HepG2 (cell line): ENCODE data around the gene CNOT8. TPM values are rescaled to one million over a fixed set of nuclear protein-coding genes. Genes with fewer than 3 reads are reported as not detected.
A peak's percentile ranks its signal among the peaks of the same experiment; 100 is the strongest.

ENCODE experiments used
- BRCA1 ChIP-seq: sonication (generic); formaldehyde crosslinking; IDR thresholded peaks from 2 replicates; pipeline ENCODE4 v1.4.0; 2020; ENCODE audit warnings: missing genetic modification reagents
- IRX3 ChIP-seq: sonication (generic); formaldehyde crosslinking; IDR thresholded peaks from 2 replicates; pipeline ENCODE4 v1.8.1; 2023; ENCODE audit warnings: mild to moderate bottlenecking, low read depth, missing genetic modification reagents, borderline replicate concordance
- MEF2D ChIP-seq: sonication (generic); formaldehyde crosslinking; IDR thresholded peaks from 2 replicates; pipeline ENCODE4 v1.5.1; 2020; ENCODE audit warnings: mild to moderate bottlenecking, missing genetic modification reagents
- MYNN ChIP-seq: sonication (generic); formaldehyde crosslinking; IDR thresholded peaks from 2 replicates; pipeline ENCODE4 v1.4.0; 2020; ENCODE audit warnings: mild to moderate bottlenecking, low read depth, missing genetic modification reagents
- NR2F1 ChIP-seq, 2 experiments: fragments of 450-650 bp in 1 of 2; formaldehyde crosslinking in 1 of 2; IDR thresholded peaks; 2 replicates each; pipeline versions ENCODE4 v1.5.0 to v1.6.1; 2016 to 2020; ENCODE audit warnings: mild to moderate bottlenecking in 1 of 2, missing compliant biosample characterization in 1 of 2, missing genetic modification reagents in 1 of 2, moderate library complexity in 1 of 2
- SNRNP70 ChIP-seq: fragments of 200-400 bp; formaldehyde crosslinking; IDR thresholded peaks from 2 replicates; pipeline ENCODE4 v1.6.1; 2017; ENCODE audit warnings: mild to moderate bottlenecking, low read depth, low read length, moderate library complexity
- ZGPAT ChIP-seq: IDR thresholded peaks from 2 replicates; pipeline ENCODE4 v1.6.1; 2016; ENCODE audit warnings: mild to moderate bottlenecking
- ZMYM4 ChIP-seq: sonication (generic); formaldehyde crosslinking; IDR thresholded peaks from 2 replicates; pipeline ENCODE4 v1.8.1; 2023; ENCODE audit warnings: mild to moderate bottlenecking, missing genetic modification reagents
- ZNF121 ChIP-seq: sonication (generic); formaldehyde crosslinking; IDR thresholded peaks from 2 replicates; pipeline ENCODE4 v1.5.0; 2020; ENCODE audit warnings: mild to moderate bottlenecking, missing genetic modification reagents
- ZNF143 ChIP-seq: sonication (generic); formaldehyde crosslinking; IDR thresholded peaks from 2 replicates; pipeline ENCODE4 v1.4.0; 2020; ENCODE audit warnings: missing genetic modification reagents
- ZNF468 ChIP-seq: sonication (generic); formaldehyde crosslinking; IDR thresholded peaks from 2 replicates; pipeline ENCODE4 v1.8.0; 2022; ENCODE audit warnings: mild to moderate bottlenecking, moderate library complexity, missing genetic modification reagents
- ZNF614 ChIP-seq: IDR thresholded peaks from 2 replicates; pipeline ENCODE4 v1.6.1; 2018; ENCODE audit warnings: missing biosample characterization, missing genetic modification reagents, inconsistent platforms, borderline replicate concordance
- polyA plus RNA-seq, 8 experiments: library from polyadenylated mRNA; depleted of rRNA in 3 of 8; stranded (reverse) in 7 of 8; unstranded in 1 of 8; fragments of >200 nt; fragmentation: Illumina TruSeq in 4 of 8; extraction: Trizol in 4 of 8; gene quantifications; 2 replicates each; pipeline versions ENCODE4 v1.2.1 to v1.2.3, GENCODE V29; 2011 to 2016; ENCODE audit warnings: low read depth in 4 of 8, missing spikeins in 1 of 8, mixed read lengths in 1 of 8; ENCODE audit not compliant: insufficient read depth in 1 of 8
- total RNA-seq, 5 experiments: library from RNA; depleted of rRNA; stranded (reverse); fragments of >200 nt; fragmentation: Illumina TruSeq; extraction: Trizol; gene quantifications; 2 replicates each; pipeline ENCODE4 v1.2.3, GENCODE V29; 2016; ENCODE audit warnings: low read depth in 1 of 5
- TF ChIP-seq, protein P1 (sequence below): IDR thresholded peaks from 2 replicates; pipeline ENCODE4 v1.6.1; 2016; ENCODE audit warnings: low read depth, missing genetic modification reagents, missing compliant biosample characterization
- TF ChIP-seq, protein P2 (sequence below): IDR thresholded peaks from 2 replicates; pipeline ENCODE4 v1.6.1; 2018; ENCODE audit warnings: missing genetic modification reagents, mild to moderate bottlenecking, missing compliant biosample characterization
- TF ChIP-seq, protein P3 (sequence below): sonication (generic); formaldehyde crosslinking; IDR thresholded peaks from 2 replicates; pipeline ENCODE4 v1.4.0; 2020; ENCODE audit warnings: missing genetic modification reagents, borderline replicate concordance
- TF ChIP-seq, protein P4 (sequence below): sonication (generic); formaldehyde crosslinking; IDR thresholded peaks from 2 replicates; pipeline ENCODE4 v1.5.1; 2020; ENCODE audit warnings: missing genetic modification reagents, mild to moderate bottlenecking, borderline replicate concordance

The CNOT8 gene
- total and polyA plus RNA-seq, 2 of the 13 experiments (the other 11 are each of a cell fraction or from before 2014, with no cell fraction given): 37.1 to 74.9 TPM

- TF ChIP-seq, protein P1, sequence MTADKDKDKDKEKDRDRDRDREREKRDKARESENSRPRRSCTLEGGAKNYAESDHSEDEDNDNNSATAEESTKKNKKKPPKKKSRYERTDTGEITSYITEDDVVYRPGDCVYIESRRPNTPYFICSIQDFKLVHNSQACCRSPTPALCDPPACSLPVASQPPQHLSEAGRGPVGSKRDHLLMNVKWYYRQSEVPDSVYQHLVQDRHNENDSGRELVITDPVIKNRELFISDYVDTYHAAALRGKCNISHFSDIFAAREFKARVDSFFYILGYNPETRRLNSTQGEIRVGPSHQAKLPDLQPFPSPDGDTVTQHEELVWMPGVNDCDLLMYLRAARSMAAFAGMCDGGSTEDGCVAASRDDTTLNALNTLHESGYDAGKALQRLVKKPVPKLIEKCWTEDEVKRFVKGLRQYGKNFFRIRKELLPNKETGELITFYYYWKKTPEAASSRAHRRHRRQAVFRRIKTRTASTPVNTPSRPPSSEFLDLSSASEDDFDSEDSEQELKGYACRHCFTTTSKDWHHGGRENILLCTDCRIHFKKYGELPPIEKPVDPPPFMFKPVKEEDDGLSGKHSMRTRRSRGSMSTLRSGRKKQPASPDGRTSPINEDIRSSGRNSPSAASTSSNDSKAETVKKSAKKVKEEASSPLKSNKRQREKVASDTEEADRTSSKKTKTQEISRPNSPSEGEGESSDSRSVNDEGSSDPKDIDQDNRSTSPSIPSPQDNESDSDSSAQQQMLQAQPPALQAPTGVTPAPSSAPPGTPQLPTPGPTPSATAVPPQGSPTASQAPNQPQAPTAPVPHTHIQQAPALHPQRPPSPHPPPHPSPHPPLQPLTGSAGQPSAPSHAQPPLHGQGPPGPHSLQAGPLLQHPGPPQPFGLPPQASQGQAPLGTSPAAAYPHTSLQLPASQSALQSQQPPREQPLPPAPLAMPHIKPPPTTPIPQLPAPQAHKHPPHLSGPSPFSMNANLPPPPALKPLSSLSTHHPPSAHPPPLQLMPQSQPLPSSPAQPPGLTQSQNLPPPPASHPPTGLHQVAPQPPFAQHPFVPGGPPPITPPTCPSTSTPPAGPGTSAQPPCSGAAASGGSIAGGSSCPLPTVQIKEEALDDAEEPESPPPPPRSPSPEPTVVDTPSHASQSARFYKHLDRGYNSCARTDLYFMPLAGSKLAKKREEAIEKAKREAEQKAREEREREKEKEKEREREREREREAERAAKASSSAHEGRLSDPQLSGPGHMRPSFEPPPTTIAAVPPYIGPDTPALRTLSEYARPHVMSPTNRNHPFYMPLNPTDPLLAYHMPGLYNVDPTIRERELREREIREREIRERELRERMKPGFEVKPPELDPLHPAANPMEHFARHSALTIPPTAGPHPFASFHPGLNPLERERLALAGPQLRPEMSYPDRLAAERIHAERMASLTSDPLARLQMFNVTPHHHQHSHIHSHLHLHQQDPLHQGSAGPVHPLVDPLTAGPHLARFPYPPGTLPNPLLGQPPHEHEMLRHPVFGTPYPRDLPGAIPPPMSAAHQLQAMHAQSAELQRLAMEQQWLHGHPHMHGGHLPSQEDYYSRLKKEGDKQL (CRISPR knock-in tag): 0 out of 2 replicates have a peak, but pooled peaks have one; percentile 45
- TF ChIP-seq ZNF614 (CRISPR knock-in tag): no peak; the same call in 1 of the 2 replicates
- TF ChIP-seq ZNF143 (CRISPR knock-in tag): no peak
- no peak for TF ChIP-seq MYNN
- no peak for TF ChIP-seq NR2F1 (CRISPR knock-in tag; IDR thresholded peaks at IDR 0.05)
- no peak for TF ChIP-seq IRX3 (CRISPR knock-in tag)
- TF ChIP-seq, protein P2, sequence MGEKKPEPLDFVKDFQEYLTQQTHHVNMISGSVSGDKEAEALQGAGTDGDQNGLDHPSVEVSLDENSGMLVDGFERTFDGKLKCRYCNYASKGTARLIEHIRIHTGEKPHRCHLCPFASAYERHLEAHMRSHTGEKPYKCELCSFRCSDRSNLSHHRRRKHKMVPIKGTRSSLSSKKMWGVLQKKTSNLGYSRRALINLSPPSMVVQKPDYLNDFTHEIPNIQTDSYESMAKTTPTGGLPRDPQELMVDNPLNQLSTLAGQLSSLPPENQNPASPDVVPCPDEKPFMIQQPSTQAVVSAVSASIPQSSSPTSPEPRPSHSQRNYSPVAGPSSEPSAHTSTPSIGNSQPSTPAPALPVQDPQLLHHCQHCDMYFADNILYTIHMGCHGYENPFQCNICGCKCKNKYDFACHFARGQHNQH (CRISPR knock-in tag): peak; percentile 81
- TF ChIP-seq ZNF468 (CRISPR knock-in tag): no peak
- 0 out of 2 replicates have a peak, but pooled peaks have one; percentile 22 for TF ChIP-seq ZGPAT (CRISPR knock-in tag)
- no peak for TF ChIP-seq ZNF121 (CRISPR knock-in tag)
- TF ChIP-seq, protein P3, sequence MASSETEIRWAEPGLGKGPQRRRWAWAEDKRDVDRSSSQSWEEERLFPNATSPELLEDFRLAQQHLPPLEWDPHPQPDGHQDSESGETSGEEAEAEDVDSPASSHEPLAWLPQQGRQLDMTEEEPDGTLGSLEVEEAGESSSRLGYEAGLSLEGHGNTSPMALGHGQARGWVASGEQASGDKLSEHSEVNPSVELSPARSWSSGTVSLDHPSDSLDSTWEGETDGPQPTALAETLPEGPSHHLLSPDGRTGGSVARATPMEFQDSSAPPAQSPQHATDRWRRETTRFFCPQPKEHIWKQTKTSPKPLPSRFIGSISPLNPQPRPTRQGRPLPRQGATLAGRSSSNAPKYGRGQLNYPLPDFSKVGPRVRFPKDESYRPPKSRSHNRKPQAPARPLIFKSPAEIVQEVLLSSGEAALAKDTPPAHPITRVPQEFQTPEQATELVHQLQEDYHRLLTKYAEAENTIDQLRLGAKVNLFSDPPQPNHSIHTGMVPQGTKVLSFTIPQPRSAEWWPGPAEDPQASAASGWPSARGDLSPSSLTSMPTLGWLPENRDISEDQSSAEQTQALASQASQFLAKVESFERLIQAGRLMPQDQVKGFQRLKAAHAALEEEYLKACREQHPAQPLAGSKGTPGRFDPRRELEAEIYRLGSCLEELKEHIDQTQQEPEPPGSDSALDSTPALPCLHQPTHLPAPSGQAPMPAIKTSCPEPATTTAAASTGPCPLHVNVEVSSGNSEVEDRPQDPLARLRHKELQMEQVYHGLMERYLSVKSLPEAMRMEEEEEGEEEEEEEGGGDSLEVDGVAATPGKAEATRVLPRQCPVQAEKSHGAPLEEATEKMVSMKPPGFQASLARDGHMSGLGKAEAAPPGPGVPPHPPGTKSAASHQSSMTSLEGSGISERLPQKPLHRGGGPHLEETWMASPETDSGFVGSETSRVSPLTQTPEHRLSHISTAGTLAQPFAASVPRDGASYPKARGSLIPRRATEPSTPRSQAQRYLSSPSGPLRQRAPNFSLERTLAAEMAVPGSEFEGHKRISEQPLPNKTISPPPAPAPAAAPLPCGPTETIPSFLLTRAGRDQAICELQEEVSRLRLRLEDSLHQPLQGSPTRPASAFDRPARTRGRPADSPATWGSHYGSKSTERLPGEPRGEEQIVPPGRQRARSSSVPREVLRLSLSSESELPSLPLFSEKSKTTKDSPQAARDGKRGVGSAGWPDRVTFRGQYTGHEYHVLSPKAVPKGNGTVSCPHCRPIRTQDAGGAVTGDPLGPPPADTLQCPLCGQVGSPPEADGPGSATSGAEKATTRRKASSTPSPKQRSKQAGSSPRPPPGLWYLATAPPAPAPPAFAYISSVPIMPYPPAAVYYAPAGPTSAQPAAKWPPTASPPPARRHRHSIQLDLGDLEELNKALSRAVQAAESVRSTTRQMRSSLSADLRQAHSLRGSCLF: no peak
- no peak for TF ChIP-seq ZMYM4 (CRISPR knock-in tag)
- TF ChIP-seq, protein P4, sequence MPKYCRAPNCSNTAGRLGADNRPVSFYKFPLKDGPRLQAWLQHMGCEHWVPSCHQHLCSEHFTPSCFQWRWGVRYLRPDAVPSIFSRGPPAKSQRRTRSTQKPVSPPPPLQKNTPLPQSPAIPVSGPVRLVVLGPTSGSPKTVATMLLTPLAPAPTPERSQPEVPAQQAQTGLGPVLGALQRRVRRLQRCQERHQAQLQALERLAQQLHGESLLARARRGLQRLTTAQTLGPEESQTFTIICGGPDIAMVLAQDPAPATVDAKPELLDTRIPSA (CRISPR knock-in tag): no peak
- TF ChIP-seq BRCA1 (CRISPR knock-in tag): no peak
- no peak; the same call in 1 of the 2 replicates for TF ChIP-seq MEF2D (CRISPR knock-in tag)
- TF ChIP-seq SNRNP70: no peak
Measured at GRCh38 chr5:154834053-154834452, 24.4 kb upstream of the CNOT8 start (continued).
